PFSK-1 (cell line): ENCODE measurements around the gene TRAPPC2.

ENCODE experiments used
- POLR2AphosphoS5 ChIP-seq: IDR thresholded peaks from 2 replicates; pipeline ENCODE4 v1.6.1; 2012; ENCODE audit warnings: low read depth, mild to moderate bottlenecking, control low read depth, low read length, moderate library complexity
- REST ChIP-seq, 2 experiments: IDR thresholded peaks; 2 replicates each; pipeline versions ENCODE4 v1.6.1 to v1.8.0; 2011 to 2012; ENCODE audit warnings: low read depth in 2 of 2, low read length in 2 of 2, control low read depth in 1 of 2, inconsistent platforms in 1 of 2, mild to moderate bottlenecking in 1 of 2, moderate library complexity in 1 of 2; ENCODE audit not compliant: insufficient read depth in 1 of 2
- TAF1 ChIP-seq: IDR thresholded peaks from 2 replicates; pipeline ENCODE4 v1.6.1; 2012; ENCODE audit warnings: low read length, control low read depth, borderline replicate concordance; ENCODE audit not compliant: insufficient read depth

GRCh38 chrX:13684361-13684760 is 50.1 kb downstream of the TRAPPC2 start:
- TF ChIP-seq POLR2AphosphoS5 (no peak), REST (IDR thresholded peaks at IDR 0.05; ENCODE audit: insufficient read depth in 1 of 2, low read depth in 2 of 2, low read length in 2 of 2) (no peak), TAF1 (no peak)
